Panc1 (cell line): ENCODE measurements around the gene FNBP1L. TPM values are rescaled to one million over a fixed set of nuclear protein-coding genes. Genes with fewer than 3 reads are reported as not detected.

Experiments used
- ATAC-seq: fragments of 200-7000 bp; cut with Tn5 transposase; 2 replicates; pipeline ENCODE4 v1.9.1; 2020; ENCODE audit warnings: mild to moderate bottlenecking, moderate library complexity
- BruUV-seq: library from RNA; stranded (reverse); fragments of 400-500 nt; replicated peaks from 2 replicates; lab custom pipeline; 2021; lab: Mats Ljungman, UMichigan
- CTCF ChIA-PET: fragments of 300-600 bp; sonication (Branson Sonifier 250); formaldehyde crosslinking; loops from one replicate; lab custom pipeline; 2022; ENCODE audit warnings: antibody characterized with exemption; lab: Charles Lee
- POLR2A ChIA-PET: fragments of 300-600 bp; sonication (Branson Sonifier 250); formaldehyde crosslinking; loops from one replicate; lab custom pipeline; 2022; ENCODE audit warnings: antibody characterized with exemption; lab: Charles Lee
- DNase-seq: peaks from one replicate; pipeline ENCODE4 v3.0.0-alpha.2; 2010; ENCODE audit warnings: low read depth, low spot score
- H3K27ac ChIP-seq: 2 replicates; pipeline ENCODE4 v1.5.1; 2011; ENCODE audit warnings: mild to moderate bottlenecking, low read length, inconsistent platforms
- H3K27me3 ChIP-seq: fragments of 200-500 bp; sonication (Bioruptor generic); 2 replicates; pipeline ENCODE4 v1.6.0; 2014; ENCODE audit warnings: low read length, inconsistent platforms; ENCODE audit not compliant: control insufficient read depth, insufficient read depth
- H3K36me3 ChIP-seq: fragments of 200-500 bp; sonication (Bioruptor generic); 2 replicates; pipeline ENCODE4 v1.5.1; 2014; ENCODE audit warnings: inconsistent platforms, mild to moderate bottlenecking, low read length, moderate library complexity; ENCODE audit not compliant: control insufficient read depth, insufficient read depth
- H3K4me1 ChIP-seq: 2 replicates; pipeline ENCODE4 v1.5.1; 2011; ENCODE audit warnings: inconsistent platforms, mild to moderate bottlenecking, low read length, moderate library complexity; ENCODE audit not compliant: control insufficient read depth, insufficient read depth
- H3K4me3 ChIP-seq, 2 experiments: 2 replicates each; pipeline ENCODE4 v1.5.1; 2011 to 2012; ENCODE audit warnings: low read depth in 2 of 2, low read length in 2 of 2, mild to moderate bottlenecking in 2 of 2, inconsistent platforms in 1 of 2, moderate library complexity in 1 of 2
- H3K9me3 ChIP-seq: fragments of 200-500 bp; sonication (Bioruptor generic); 2 replicates; pipeline ENCODE4 v1.5.1; 2014; ENCODE audit warnings: low read depth, mild to moderate bottlenecking, inconsistent platforms, low read length, moderate library complexity; ENCODE audit not compliant: control insufficient read depth, insufficient read depth
- POLR2AphosphoS5 ChIP-seq: IDR thresholded peaks from 2 replicates; pipeline ENCODE4 v1.6.1; 2012; ENCODE audit warnings: mild to moderate bottlenecking, low read depth, low read length, moderate library complexity
- REST ChIP-seq, 2 experiments: IDR thresholded peaks; 2 replicates each; pipeline ENCODE4 v1.6.1; 2011 to 2012; ENCODE audit warnings: low read depth in 2 of 2, control low read depth in 1 of 2, low read length in 1 of 2, mild to moderate bottlenecking in 1 of 2, moderate library complexity in 1 of 2; ENCODE audit not compliant: insufficient read depth in 1 of 2
- SIN3A ChIP-seq: IDR thresholded peaks from 2 replicates; pipeline ENCODE4 v1.6.1; 2012; ENCODE audit warnings: low read depth, mild to moderate bottlenecking, low read length, moderate library complexity, borderline replicate concordance; ENCODE audit not compliant: insufficient read depth
- TCF7L2 ChIP-seq: IDR thresholded peaks from 2 replicates; pipeline ENCODE4 v1.6.1; 2011; ENCODE audit warnings: mild to moderate bottlenecking, low read depth, low read length, inconsistent platforms
- in situ Hi-C: cut with HindIII; loops from 2 replicates; pipeline ENCODE4 v1.10.0; 2016; ENCODE audit warnings: low sequenced_read_pairs, low pct_unique_long_range_greater_than_20kb
- intact Hi-C: fragments of 100-400 bp; cut with micrococcal nuclease; formaldehyde crosslinking; loops from one replicate; pipeline ENCODE4 v1.10.0; 2022; ENCODE audit not compliant: unreplicated experiment
- total RNA-seq: library from RNA; stranded (reverse); gene quantifications from one replicate; pipeline ENCODE4 v1.2.1, GENCODE V29; 2021; ENCODE audit not compliant: unreplicated experiment
- TF ChIP-seq, protein P1 (sequence below): fragments of 450-650 bp; IDR thresholded peaks from 2 replicates; pipeline ENCODE4 v1.5.1; 2017; ENCODE audit warnings: mild to moderate bottlenecking

Gene FNBP1L
- total RNA-seq, 1 experiment from 2014 or later, result 25.1 TPM

- intact Hi-C loops (no loop called here), in situ Hi-C loops (no loop called here)
- no peaks in the 10 kb centered on the region for H3K27me3 ChIP-seq
- H3K4me1 ChIP-seq, result peaks cover 29% of the 10 kb centered on the region
- CTCF ChIA-PET, result no interaction called here
- H3K4me3 ChIP-seq, result no peak overlapping the region
- ATAC-seq, result no peak
- H3K27ac ChIP-seq, result no peak overlapping the region
- no peak for TF ChIP-seq REST (IDR thresholded peaks at IDR 0.05; ENCODE audit: insufficient read depth in 1 of 2, low read depth in 2 of 2, low read length in 1 of 2)
- TF ChIP-seq, protein P1, sequence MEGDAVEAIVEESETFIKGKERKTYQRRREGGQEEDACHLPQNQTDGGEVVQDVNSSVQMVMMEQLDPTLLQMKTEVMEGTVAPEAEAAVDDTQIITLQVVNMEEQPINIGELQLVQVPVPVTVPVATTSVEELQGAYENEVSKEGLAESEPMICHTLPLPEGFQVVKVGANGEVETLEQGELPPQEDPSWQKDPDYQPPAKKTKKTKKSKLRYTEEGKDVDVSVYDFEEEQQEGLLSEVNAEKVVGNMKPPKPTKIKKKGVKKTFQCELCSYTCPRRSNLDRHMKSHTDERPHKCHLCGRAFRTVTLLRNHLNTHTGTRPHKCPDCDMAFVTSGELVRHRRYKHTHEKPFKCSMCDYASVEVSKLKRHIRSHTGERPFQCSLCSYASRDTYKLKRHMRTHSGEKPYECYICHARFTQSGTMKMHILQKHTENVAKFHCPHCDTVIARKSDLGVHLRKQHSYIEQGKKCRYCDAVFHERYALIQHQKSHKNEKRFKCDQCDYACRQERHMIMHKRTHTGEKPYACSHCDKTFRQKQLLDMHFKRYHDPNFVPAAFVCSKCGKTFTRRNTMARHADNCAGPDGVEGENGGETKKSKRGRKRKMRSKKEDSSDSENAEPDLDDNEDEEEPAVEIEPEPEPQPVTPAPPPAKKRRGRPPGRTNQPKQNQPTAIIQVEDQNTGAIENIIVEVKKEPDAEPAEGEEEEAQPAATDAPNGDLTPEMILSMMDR, result no peak
- no peak for TF ChIP-seq POLR2AphosphoS5
- no peak for TF ChIP-seq SIN3A
- no peak for TF ChIP-seq TCF7L2
- POLR2A ChIA-PET, result no interaction called here
- DNase-seq, result no peak
- no peaks in the 10 kb centered on the region for H3K9me3 ChIP-seq
- no peaks in the 10 kb centered on the region for H3K36me3 ChIP-seq
- no TSS peak for BruUV-seq
These were observed 155.2 kb downstream of the FNBP1L start for GRCh38 chr1:93603106-93603505.

DNA sequence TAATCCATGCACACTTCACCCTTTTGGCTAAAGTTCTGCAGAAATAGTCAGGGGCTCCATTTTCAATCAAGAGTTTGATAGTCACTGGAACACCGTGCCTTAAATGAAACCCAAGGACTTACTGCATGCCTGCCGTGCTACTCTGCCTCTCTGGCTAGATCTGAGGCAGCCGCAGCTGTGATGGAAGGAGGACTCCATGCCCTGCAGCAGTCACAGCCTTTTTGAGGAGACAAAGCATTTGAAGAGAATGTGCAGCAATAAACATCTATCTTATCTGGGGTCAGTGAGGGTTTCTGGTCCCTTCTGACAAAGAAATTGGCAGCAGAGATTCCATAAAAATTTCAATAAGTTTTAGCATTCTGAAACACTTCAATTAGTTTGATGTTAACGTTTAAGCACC is 155.7 kb downstream of the FNBP1L start:
- Histone ChIP-seq H3K4me3 (no peak overlapping the region), H3K27me3 (no peaks in the 10 kb centered on the region), H3K27ac (no peak overlapping the region), H3K9me3 (no peaks in the 10 kb centered on the region), H3K36me3 (no peaks in the 10 kb centered on the region), H3K4me1 (peaks cover 34% of the 10 kb centered on the region)
- TF ChIP-seq TCF7L2, result no peak
- no peak for TF ChIP-seq SIN3A
- TF ChIP-seq REST (IDR thresholded peaks at IDR 0.05; ENCODE audit: insufficient read depth in 1 of 2, low read depth in 2 of 2, low read length in 1 of 2), result no peak
- TF ChIP-seq, protein P1, result no peak
- TF ChIP-seq POLR2AphosphoS5, result no peak
- CTCF ChIA-PET, result no interaction called here
- DNase-seq (no peak), ATAC-seq (no peak)
- in situ Hi-C loops (no loop called here), intact Hi-C loops (no loop called here)
- POLR2A ChIA-PET, result no interaction called here
- no TSS peak for BruUV-seq

Other genes starting within 250 kb of the FNBP1L start
- 39.0 TPM for gene DR1, start 102.2 kb upstream of the FNBP1L start, total RNA-seq
- gene BCAR3, start 233.7 kb downstream of the FNBP1L start, total RNA-seq, result 33.9 TPM